Hepatocyte (in vitro differentiated cells): ENCODE data around the gene CEACAM19. TPM values are rescaled to one million over a fixed set of nuclear protein-coding genes. Genes with fewer than 3 reads are reported as not detected.
A peak's percentile ranks its signal among the peaks of the same experiment; 100 is the strongest.

Experiments
- DNase-seq: peaks from one replicate; pipeline ENCODE4 v3.0.0-alpha.2; 2016; ENCODE audit warnings: low spot score
- H2AFZ ChIP-seq: fragments of 200-600 bp; sonication (generic); 2 replicates; pipeline ENCODE4 v1.6.0; 2016; ENCODE audit warnings: antibody characterized with exemption, mild to moderate bottlenecking
- H3K27ac ChIP-seq: fragments of 200-600 bp; sonication (generic); 2 replicates; pipeline ENCODE4 v1.5.1; 2016; ENCODE audit warnings: mild to moderate bottlenecking
- H3K27me3 ChIP-seq: fragments of 200-600 bp; sonication (generic); 2 replicates; pipeline ENCODE4 v1.6.1; 2016
- H3K36me3 ChIP-seq: fragments of 200-600 bp; sonication (generic); replicated peaks from 2 replicates; pipeline ENCODE4 v1.5.1; 2016; ENCODE audit warnings: low read depth; ENCODE audit not compliant: insufficient read depth
- H3K4me1 ChIP-seq: fragments of 200-600 bp; sonication (generic); 2 replicates; pipeline ENCODE4 v1.5.1; 2016; ENCODE audit warnings: mild to moderate bottlenecking, moderate library complexity; ENCODE audit not compliant: insufficient read depth
- H3K4me2 ChIP-seq: fragments of 200-600 bp; sonication (generic); 2 replicates; pipeline ENCODE4 v1.6.0; 2016
- H3K4me3 ChIP-seq: fragments of 200-600 bp; sonication (generic); 2 replicates; pipeline ENCODE4 v1.5.1; 2016; ENCODE audit warnings: mild to moderate bottlenecking
- H3K79me2 ChIP-seq: fragments of 200-600 bp; sonication (generic); 2 replicates; pipeline ENCODE4 v1.6.0; 2017; ENCODE audit warnings: mild to moderate bottlenecking
- H3K9me2 ChIP-seq: fragments of 200-600 bp; sonication (generic); replicated peaks from 2 replicates; pipeline ENCODE4 v1.6.0; 2017; ENCODE audit warnings: mild to moderate bottlenecking; ENCODE audit not compliant: insufficient read depth
- H3K9me3 ChIP-seq: fragments of 200-600 bp; sonication (generic); 2 replicates; pipeline ENCODE4 v1.5.1; 2016; ENCODE audit warnings: low read depth, mild to moderate bottlenecking
- H4K20me1 ChIP-seq: fragments of 200-600 bp; sonication (generic); 2 replicates; pipeline ENCODE4 v1.6.0; 2016; ENCODE audit warnings: mild to moderate bottlenecking; ENCODE audit not compliant: insufficient read depth, poor library complexity, severe bottlenecking
- CTCF ChIP-seq: fragments of 200-600 bp; sonication (generic); IDR thresholded peaks from 2 replicates; pipeline ENCODE4 v1.5.1; 2016; ENCODE audit warnings: antibody characterized with exemption, mild to moderate bottlenecking; ENCODE audit not compliant: poor library complexity
- EZH2 ChIP-seq: fragments of 200-600 bp; sonication (generic); IDR thresholded peaks from 2 replicates; pipeline ENCODE4 v1.6.1; 2016; ENCODE audit warnings: antibody characterized with exemption, mild to moderate bottlenecking, borderline replicate concordance
- EZH2phosphoT487 ChIP-seq: fragments of 200-600 bp; sonication (generic); IDR thresholded peaks from one replicate; pipeline ENCODE4 v1.6.1; 2018; ENCODE audit warnings: antibody characterized with exemption, mild to moderate bottlenecking, low read depth, moderate library complexity; ENCODE audit not compliant: unreplicated experiment, severe bottlenecking
- WGBS: methylation state at CpG from one replicate; pipeline ENCODE4 v1.1.6; 2016; ENCODE audit warnings: low lambda C conversion rate; ENCODE audit errors: missing lambda C conversion rate; 5-methylcytosine and 5-hydroxymethylcytosine counted together
- polyA plus RNA-seq: library from polyadenylated mRNA; unstranded; fragments of >200 nt; fragmentation: Nextera tagmentation; extraction: Ambion mirVana; gene quantifications from 2 replicates; pipeline ENCODE4 v1.2.1, GENCODE V29; 2016
- total RNA-seq: library from RNA; depleted of rRNA; stranded (reverse); fragments of >200 nt; gene quantifications from 2 replicates; pipeline ENCODE4 v1.2.3, GENCODE V29; 2014

Gene CEACAM19
- total and polyA plus RNA-seq, 2 experiments from 2014 or later: 2.8 to 5.6 TPM

GRCh38 chr19:44725251-44725650 is 54.0 kb downstream of the CEACAM19 start:
- Histone ChIP-seq H3K27ac (peak overlapping the region; percentile 96), H3K4me2 (peak overlapping the region; percentile 68), H3K27me3 (no peaks in the 10 kb centered on the region), H4K20me1 (no peaks in the 10 kb centered on the region), H3K79me2 (peaks cover 8% of the 10 kb centered on the region), H3K4me1 (peaks cover 16% of the 10 kb centered on the region), H3K36me3 (no peaks in the 10 kb centered on the region), H2AFZ (no peak overlapping the region), H3K4me3 (no peak overlapping the region), H3K9me3 (no peaks in the 10 kb centered on the region), H3K9me2 (no peaks in the 10 kb centered on the region)
- 44% methylated on average over 17 of the region's 18 CpGs for WGBS
- peak; percentile 88 for DNase-seq
- no peak for TF ChIP-seq EZH2
- no peak for TF ChIP-seq EZH2phosphoT487
- no peak for TF ChIP-seq CTCF

GRCh38 chr19:44725684-44726083 is 54.4 kb downstream of the CEACAM19 start:
- no peaks in the 10 kb centered on the region for H3K36me3 ChIP-seq
- peaks cover 5% of the 10 kb centered on the region for H3K79me2 ChIP-seq
- H3K4me3 ChIP-seq: no peak overlapping the region
- no peaks in the 10 kb centered on the region for H3K9me2 ChIP-seq
- DNase-seq: no peak
- H3K27ac ChIP-seq: peak overlapping the region; percentile 94
- no peaks in the 10 kb centered on the region for H4K20me1 ChIP-seq
- no peak overlapping the region for H2AFZ ChIP-seq
- H3K27me3 ChIP-seq: no peaks in the 10 kb centered on the region
- peak overlapping the region; percentile 61 for H3K4me2 ChIP-seq
- H3K9me3 ChIP-seq: no peaks in the 10 kb centered on the region
- peaks cover 16% of the 10 kb centered on the region for H3K4me1 ChIP-seq
- TF ChIP-seq EZH2: no peak
- no peak for TF ChIP-seq CTCF
- TF ChIP-seq EZH2phosphoT487: no peak
- WGBS: 87% methylated on average over 5 of the region's 5 CpGs

- Histone ChIP-seq H3K27ac (peak overlapping the region; percentile 94), H3K4me1 (peaks cover 16% of the 10 kb centered on the region), H3K4me3 (no peak overlapping the region), H3K9me2 (no peaks in the 10 kb centered on the region), H3K27me3 (no peaks in the 10 kb centered on the region), H3K4me2 (no peak overlapping the region), H3K9me3 (no peaks in the 10 kb centered on the region), H3K36me3 (no peaks in the 10 kb centered on the region), H3K79me2 (peaks cover 2% of the 10 kb centered on the region), H2AFZ (no peak overlapping the region), H4K20me1 (no peaks in the 10 kb centered on the region)
- no peak for TF ChIP-seq EZH2phosphoT487
- no peak for TF ChIP-seq CTCF
- TF ChIP-seq EZH2: no peak
- 89% methylated on average over 12 of the region's 12 CpGs for WGBS
- DNase-seq: no peak
Measured at GRCh38 chr19:44726465-44726864, 55.2 kb downstream of the CEACAM19 start.

- Histone ChIP-seq H3K27ac (no peak overlapping the region), H2AFZ (no peak overlapping the region), H3K9me2 (no peaks in the 10 kb centered on the region), H3K36me3 (no peaks in the 10 kb centered on the region), H4K20me1 (no peaks in the 10 kb centered on the region), H3K27me3 (no peaks in the 10 kb centered on the region), H3K79me2 (no peaks in the 10 kb centered on the region), H3K4me1 (peaks cover 16% of the 10 kb centered on the region), H3K4me3 (no peak overlapping the region), H3K4me2 (no peak overlapping the region), H3K9me3 (no peaks in the 10 kb centered on the region)
- DNase-seq: no peak
- TF ChIP-seq EZH2: no peak
- no peak for TF ChIP-seq EZH2phosphoT487
- no peak for TF ChIP-seq CTCF
- WGBS: 83% methylated on average over 6 of the region's 6 CpGs
Measured at GRCh38 chr19:44728178-44728577, 56.9 kb downstream of the CEACAM19 start.
